OCI-LY7 (cell line): Measurements from ENCODE around the gene CKAP4. TPM values are rescaled to one million over a fixed set of nuclear protein-coding genes. Genes with fewer than 3 reads are reported as not detected.

Experiments used
- BruUV-seq: library from RNA; stranded (reverse); fragments of 400-500 nt; replicated peaks from 2 replicates; lab custom pipeline; 2021; lab: Mats Ljungman, UMichigan
- CTCF ChIA-PET: fragments of 300-600 bp; sonication (Branson Sonifier 250); formaldehyde crosslinking; loops from one replicate; lab custom pipeline; 2022; ENCODE audit warnings: antibody characterized with exemption; ENCODE audit not compliant: unreplicated experiment; lab: Charles Lee
- POLR2A ChIA-PET: fragments of 300-600 bp; sonication (Branson Sonifier 250); formaldehyde crosslinking; loops from one replicate; lab custom pipeline; 2022; ENCODE audit warnings: antibody characterized with exemption; lab: Charles Lee
- DNase-seq: peaks from one replicate; pipeline ENCODE4 v3.0.0-alpha.2; 2015; ENCODE audit warnings: low spot score
- H2AFZ ChIP-seq: fragments of 200-600 bp; sonication (generic), shearing (Covaris generic); 2 replicates; pipeline ENCODE4 v1.6.1; 2014; ENCODE audit warnings: mild to moderate bottlenecking, antibody characterized with exemption, low read length, moderate library complexity
- H3K27ac ChIP-seq: fragments of 200-600 bp; sonication (generic); 2 replicates; pipeline ENCODE4 v1.5.1; 2014; ENCODE audit warnings: mixed run types, low read depth, mild to moderate bottlenecking, moderate library complexity, low read length, inconsistent platforms; ENCODE audit not compliant: poor library complexity, severe bottlenecking
- H3K36me3 ChIP-seq: fragments of 200-600 bp; sonication (generic); 2 replicates; pipeline ENCODE4 v1.6.1; 2014; ENCODE audit warnings: mild to moderate bottlenecking, antibody characterized with exemption, low read length, moderate library complexity, mixed read lengths; ENCODE audit not compliant: insufficient read depth
- H3K4me1 ChIP-seq: fragments of 200-600 bp; sonication (generic); 2 replicates; pipeline ENCODE4 v1.5.1; 2014; ENCODE audit warnings: mild to moderate bottlenecking, low read length; ENCODE audit not compliant: insufficient read depth, poor library complexity, severe bottlenecking
- H3K4me2 ChIP-seq: fragments of 200-600 bp; sonication (generic); 2 replicates; pipeline ENCODE4 v1.6.1; 2014; ENCODE audit warnings: mild to moderate bottlenecking, low read length
- H3K4me3 ChIP-seq: fragments of 200-600 bp; sonication (generic); 2 replicates; pipeline ENCODE4 v1.5.1; 2014; ENCODE audit warnings: mild to moderate bottlenecking, low read depth, low read length; ENCODE audit not compliant: poor library complexity, severe bottlenecking
- H3K79me2 ChIP-seq: fragments of 200-600 bp; sonication (generic); 2 replicates; pipeline ENCODE4 v1.6.1; 2016; ENCODE audit warnings: low read depth, mild to moderate bottlenecking, low read length, moderate library complexity, mixed read lengths; ENCODE audit not compliant: insufficient read depth
- H3K9me2 ChIP-seq: fragments of 200-600 bp; sonication (generic); 2 replicates; pipeline ENCODE4 v1.6.1; 2016; ENCODE audit warnings: mild to moderate bottlenecking, low read length, mixed read lengths; ENCODE audit not compliant: insufficient read depth
- H3K9me3 ChIP-seq: fragments of 200-600 bp; sonication (generic); 2 replicates; pipeline ENCODE4 v1.6.1; 2014; ENCODE audit warnings: mild to moderate bottlenecking, mixed run types, low read length, mixed read lengths
- H4K20me1 ChIP-seq: fragments of 200-600 bp; sonication (generic); 2 replicates; pipeline ENCODE4 v1.6.1; 2014; ENCODE audit warnings: mild to moderate bottlenecking, antibody characterized with exemption, low read length, moderate library complexity, mixed read lengths; ENCODE audit not compliant: insufficient read depth
- CTCF ChIP-seq: fragments of 200-600 bp; sonication (generic); conservative IDR thresholded peaks from 2 replicates; pipeline ENCODE4 v1.5.1; 2014; ENCODE audit warnings: mild to moderate bottlenecking, antibody characterized with exemption, low read length, moderate library complexity, mixed read lengths
- EZH2phosphoT487 ChIP-seq: fragments of 200-600 bp; sonication (generic); IDR thresholded peaks from 2 replicates; pipeline ENCODE4 v1.6.1; 2018; ENCODE audit warnings: low read depth, borderline replicate concordance, mild to moderate bottlenecking, mixed run types, antibody characterized with exemption, low read length, moderate library complexity, mixed read lengths
- intact Hi-C: fragments of 100-400 bp; cut with micrococcal nuclease; formaldehyde crosslinking; loops from one replicate; pipeline ENCODE4 v1.10.0; 2022; ENCODE audit not compliant: unreplicated experiment
- total RNA-seq, 2 experiments: library from RNA; depleted of rRNA in 1 of 2; stranded (reverse); fragments of >200 nt in 1 of 2; shearing (Covaris generic) in 1 of 2; gene quantifications; 2 replicates each; pipeline ENCODE4 v1.2.3, GENCODE V29; 2014 to 2022

Gene CKAP4
- total RNA-seq, 2 experiments from 2014 or later, result 17.5 to 40.5 TPM

- BruUV-seq, result no TSS peak
- H4K20me1 ChIP-seq, result no peaks in the 10 kb centered on the region
- H3K4me1 ChIP-seq, result peaks cover 39% of the 10 kb centered on the region
- ChIA-PET CTCF (no interaction called here), POLR2A (interaction anchor here (0.7 to 2.0 kb wide), 4 partner anchors 24 to 49 kb away, joined by 3 to 11 read pairs (median 4); no protein-coding TSS in a partner anchor)
- no peak overlapping the region for H3K4me3 ChIP-seq
- no peaks in the 10 kb centered on the region for H3K36me3 ChIP-seq
- no peak overlapping the region for H3K27ac ChIP-seq
- no peaks in the 10 kb centered on the region for H3K9me2 ChIP-seq
- TF ChIP-seq EZH2phosphoT487 (no peak), CTCF (no peak)
- no peaks in the 10 kb centered on the region for H3K9me3 ChIP-seq
- H3K4me2 ChIP-seq, result peak overlapping the region; percentile 90; the same call in 1 of the 2 replicates
- no peak for DNase-seq
- no peak overlapping the region; the same call in 1 of the 2 replicates for H2AFZ ChIP-seq
- intact Hi-C loops, result no loop called here
- peaks cover 4% of the 10 kb centered on the region; the same call in 1 of the 2 replicates for H3K79me2 ChIP-seq
Observed at GRCh38 chr12:106251631-106252455, 4.0 kb upstream of the CKAP4 start.

- Histone ChIP-seq H3K36me3 (no peaks in the 10 kb centered on the region), H3K79me2 (peaks cover 17% of the 10 kb centered on the region; the same call in 1 of the 2 replicates), H3K4me1 (peaks cover 62% of the 10 kb centered on the region), H3K9me3 (no peaks in the 10 kb centered on the region), H3K4me3 (peak overlapping the region; percentile 84), H3K4me2 (peak overlapping the region; percentile 90), H3K27ac (peak overlapping the region; percentile 95), H3K9me2 (no peaks in the 10 kb centered on the region), H4K20me1 (no peaks in the 10 kb centered on the region), H2AFZ (peak overlapping the region; percentile 75; the same call in 1 of the 2 replicates)
- peak; percentile 93 for DNase-seq
- ChIA-PET CTCF (interaction anchor here (1.2 to 1.3 kb wide), 2 partner anchors 13 to 107 kb away, joined by 3 read pairs; no protein-coding TSS in a partner anchor), POLR2A (interaction anchor here (0.7 to 3.0 kb wide), 7 partner anchors 10 to 109 kb away, joined by 3 to 22 read pairs (median 4); no protein-coding TSS in a partner anchor)
- BruUV-seq, result no TSS peak
- intact Hi-C loops, result loop anchor here (1.0 to 5.0 kb wide), 4 partner anchors 33 to 707 kb away; partner anchors contain the start of gene POLR3B
- no peak for TF ChIP-seq EZH2phosphoT487
- TF ChIP-seq CTCF, result no peak
Observed at GRCh38 chr12:106249411-106250135, 1.8 kb upstream of the CKAP4 start.
